Measurements from ENCODE around the gene SPTLC3.

The SPTLC3 gene

GRCh38 chr20:12984863-12985262, 23.9 kb upstream of the SPTLC3 start:
- DNase-seq (ENCODE audit: low spot score): no peak
- H3K27ac ChIP-seq: no peak overlapping the region
- no peak overlapping the region for H3K4me3 ChIP-seq
- no peak for TF ChIP-seq CTCF (IDR thresholded peaks at IDR 0.05)

GRCh38 chr20:12987261-12987660, 21.5 kb upstream of the SPTLC3 start:
- H3K27ac ChIP-seq: no peak overlapping the region
- DNase-seq (ENCODE audit: low spot score): no peak
- H3K4me3 ChIP-seq: no peak overlapping the region
- TF ChIP-seq CTCF (IDR thresholded peaks at IDR 0.05): no peak

GRCh38 chr20:12989586-12990115, 19.1 kb upstream of the SPTLC3 start:
- DNase-seq (ENCODE audit: low spot score): no peak
- Histone ChIP-seq H3K4me3 (no peak overlapping the region), H3K27ac (no peak overlapping the region)
- TF ChIP-seq CTCF (IDR thresholded peaks at IDR 0.05): no peak

GRCh38 chr20:12997128-12997655, 11.6 kb upstream of the SPTLC3 start:
- no peak for DNase-seq (ENCODE audit: low spot score)
- Histone ChIP-seq H3K27ac (no peak overlapping the region), H3K4me3 (no peak overlapping the region)
- TF ChIP-seq CTCF (IDR thresholded peaks at IDR 0.05): no peak

GRCh38 chr20:12998046-12998445, 10.7 kb upstream of the SPTLC3 start:
- H3K27ac ChIP-seq: no peak overlapping the region

GRCh38 chr20:12999201-12999600, 9.6 kb upstream of the SPTLC3 start:
- no peak for TF ChIP-seq CTCF (IDR thresholded peaks at IDR 0.05)
- no peak for DNase-seq (ENCODE audit: low spot score)
- Histone ChIP-seq H3K4me3 (no peak overlapping the region), H3K27ac (no peak overlapping the region)

More at GRCh38 chr20:12998046-12998445, 10.7 kb upstream of the SPTLC3 start:
- no peak overlapping the region for H3K4me3 ChIP-seq
- no peak for TF ChIP-seq CTCF (IDR thresholded peaks at IDR 0.05)
- DNase-seq (ENCODE audit: low spot score): no peak

GRCh38 chr20:13002251-13002650, 6.5 kb upstream of the SPTLC3 start:
- Histone ChIP-seq H3K4me3 (no peak overlapping the region), H3K27ac (no peak overlapping the region)
- no peak for DNase-seq (ENCODE audit: low spot score)
- TF ChIP-seq CTCF (IDR thresholded peaks at IDR 0.05): no peak
